K562 (cell line): ENCODE measurements around the gene MBD6. TPM values are rescaled to one million over a fixed set of nuclear protein-coding genes. Genes with fewer than 3 reads are reported as not detected.
A peak's percentile ranks its signal among the peaks of the same experiment; 100 is the strongest.

Experiments used
- ATAC-seq: fragments of 200-7000 bp; cut with Tn5 transposase; 3 replicates; pipeline ENCODE4 v1.9.1; 2020; ENCODE audit warnings: moderate library complexity
- BruUV-seq: library from RNA; stranded (reverse); fragments of 400-500 nt; replicated peaks from 2 replicates; lab custom pipeline; 2021; lab: Mats Ljungman, UMichigan
- CTCF ChIA-PET: fragments of 300-600 bp; formaldehyde crosslinking; extraction: SDS; loops from one replicate; lab custom pipeline; 2021; ENCODE audit warnings: low intra/inter-chr PET ratio; lab: Yijun Ruan, JAX
- POLR2A ChIA-PET: fragments of 300-600, 350-650 bp; sonication (Branson Sonifier 250); formaldehyde crosslinking; extraction: SDS; loops from one replicate; lab custom pipeline; 2021; ENCODE audit warnings: antibody characterized with exemption, inconsistent platforms; lab: Yijun Ruan, JAX
- DNase-seq, 4 experiments: peaks; one replicate each; pipeline versions ENCODE4 v3.0.0 to v3.0.0-alpha.2; 2011 to 2018; ENCODE audit warnings: low spot score in 3 of 4, mixed read lengths in 3 of 4; ENCODE audit errors: extremely low read depth in 1 of 4
- FAIRE-seq: peaks from 2 replicates; lab custom pipeline; 2011; peaks lifted over from hg19 to GRCh38; lab: Jason Lieb, UNC
- H2AFZ ChIP-seq: 2 replicates; pipeline ENCODE4 v1.6.0; 2011; ENCODE audit warnings: low read depth, low read length, control low read depth, inconsistent platforms
- H3K27ac ChIP-seq: fragments of 200-600 bp; 3 replicates; pipeline ENCODE4 v1.8.0; 2011; ENCODE audit warnings: low read depth, mild to moderate bottlenecking, control low read depth, inconsistent platforms, low read length, moderate library complexity, mixed read lengths; ENCODE audit errors: extremely low read depth
- H3K27me3 ChIP-seq, 2 experiments: fragments of 300-600 bp in 1 of 2; 2 replicates in 1 of 2; 3 replicates in 1 of 2; pipeline versions ENCODE4 v1.6.0 to v1.8.0; 2011; ENCODE audit warnings: inconsistent platforms in 2 of 2, low read length in 2 of 2, mild to moderate bottlenecking in 1 of 2, mixed read lengths in 1 of 2, moderate library complexity in 1 of 2; ENCODE audit not compliant: control insufficient read depth in 2 of 2, insufficient read depth in 2 of 2
- H3K36me3 ChIP-seq: fragments of 300-600 bp; 3 replicates; pipeline ENCODE4 v1.8.0; 2011; ENCODE audit warnings: mild to moderate bottlenecking, low read length, inconsistent platforms; ENCODE audit not compliant: control insufficient read depth, insufficient read depth
- H3K4me1 ChIP-seq, 2 experiments: fragments of 200-600 bp in 1 of 2; replicated peaks in 1 of 2; 2 replicates in 1 of 2; 3 replicates in 1 of 2; pipeline versions ENCODE4 v1.5.1 to v1.8.0; 2011; ENCODE audit warnings: inconsistent platforms in 2 of 2, low read length in 2 of 2, mild to moderate bottlenecking in 1 of 2, mixed read lengths in 1 of 2, moderate library complexity in 1 of 2; ENCODE audit not compliant: control insufficient read depth in 2 of 2, insufficient read depth in 2 of 2
- H3K4me2 ChIP-seq: 2 replicates; pipeline ENCODE4 v1.6.1; 2011; ENCODE audit warnings: low read length, control low read depth, inconsistent platforms, mixed read lengths; ENCODE audit not compliant: insufficient read depth
- H3K4me3 ChIP-seq: fragments of 200-600 bp; sonication (generic), shearing (Covaris generic); 2 replicates; pipeline ENCODE4 v1.5.1; 2016; ENCODE audit warnings: control low read depth, inconsistent platforms
- H3K79me2 ChIP-seq: fragments of 200-600 bp; 3 replicates; pipeline ENCODE4 v1.8.0; 2011; ENCODE audit warnings: low read length, inconsistent platforms; ENCODE audit not compliant: control insufficient read depth, insufficient read depth
- H3K9ac ChIP-seq, 2 experiments: 2 replicates each; pipeline versions ENCODE4 v1.6.0 to v1.6.1; 2011; ENCODE audit warnings: low read depth in 2 of 2, low read length in 2 of 2, control low read depth in 1 of 2, inconsistent platforms in 1 of 2, mild to moderate bottlenecking in 1 of 2, mixed read lengths in 1 of 2; ENCODE audit not compliant: insufficient read depth in 1 of 2
- H3K9me1 ChIP-seq: one replicate; pipeline ENCODE4 v1.6.0; 2011; ENCODE audit warnings: inconsistent platforms, mild to moderate bottlenecking, low read length, moderate library complexity; ENCODE audit not compliant: control insufficient read depth, insufficient read depth
- H3K9me3 ChIP-seq: replicated peaks from 2 replicates; pipeline ENCODE4 v1.5.1; 2011; ENCODE audit warnings: low read depth, low read length, inconsistent platforms; ENCODE audit not compliant: control insufficient read depth, insufficient read depth
- H4K20me1 ChIP-seq: replicated peaks from 2 replicates; pipeline ENCODE4 v1.6.1; 2011; ENCODE audit warnings: low read length, inconsistent platforms, mixed read lengths; ENCODE audit not compliant: control insufficient read depth, insufficient read depth
- CBFA2T3 ChIP-seq: fragments of 450-650 bp; IDR thresholded peaks from 2 replicates; pipeline ENCODE4 v1.6.1; 2017
- CHD1 ChIP-seq: fragments of 200-600 bp; sonication (generic); IDR thresholded peaks from one replicate; pipeline ENCODE4 v1.6.1; 2012; ENCODE audit warnings: mild to moderate bottlenecking, moderate library complexity, low read length, inconsistent platforms
- GTF2F1 ChIP-seq: IDR thresholded peaks from 2 replicates; pipeline ENCODE4 v1.6.1; 2011; ENCODE audit warnings: low read depth, low read length, improper control_type of control experiment
- MAFF ChIP-seq: IDR thresholded peaks from 2 replicates; pipeline ENCODE4 v1.6.1; 2012; ENCODE audit warnings: low read length, improper control_type of control experiment
- POLR2AphosphoS2 ChIP-seq: IDR thresholded peaks from 2 replicates; pipeline ENCODE4 v1.6.1; 2012; ENCODE audit warnings: low read length, improper control_type of control experiment
- POLR2AphosphoS5 ChIP-seq: IDR thresholded peaks from 2 replicates; pipeline ENCODE4 v1.6.1; 2011; ENCODE audit warnings: mild to moderate bottlenecking, low read depth, low read length, moderate library complexity; ENCODE audit not compliant: control insufficient read depth, insufficient read depth
- ZNF41 ChIP-seq: fragments of 250-450 bp; sonication (Bioruptor Pico); conservative IDR thresholded peaks from 2 replicates; pipeline ENCODE4 v1.4.0; 2020; ENCODE audit warnings: mild to moderate bottlenecking
- ZNF561 ChIP-seq: fragments of 450-650 bp; formaldehyde crosslinking; conservative IDR thresholded peaks from 2 replicates; pipeline ENCODE4 v1.4.0; 2020; ENCODE audit warnings: mild to moderate bottlenecking, moderate library complexity
- WGBS: fragments of 100-300 bp; shearing (Covaris generic); methylation state at CpG from one replicate; pipeline ENCODE4 v1.1.6; 2016; ENCODE audit warnings: low coverage, mixed read lengths; ENCODE audit not compliant: insufficient coverage; ENCODE audit errors: missing lambda C conversion rate; 5-methylcytosine and 5-hydroxymethylcytosine counted together
- in situ Hi-C: fragments of 300-500 bp; cut with MboI; formaldehyde crosslinking; loops from 4 replicates; pipeline ENCODE4 v1.15.0; 2018; ENCODE audit warnings: inconsistent platforms, mixed read lengths
- intact Hi-C: fragments of 100-400 bp; cut with micrococcal nuclease; formaldehyde crosslinking; loops from 2 replicates; pipeline ENCODE4 v1.14.2; 2022
- polyA plus RNA-seq, 8 experiments: library from polyadenylated mRNA; depleted of rRNA in 4 of 8; stranded (reverse) in 5 of 8; unstranded in 3 of 8; fragments of >200 nt; fragmentation: Nextera tagmentation in 2 of 8; fragmentation: Illumina TruSeq in 1 of 8; extraction: Ambion mirVana in 2 of 8; extraction: Trizol in 1 of 8; gene quantifications; 2 replicates each; pipeline versions ENCODE4 v1.2.1 to v1.2.3, GENCODE V29; 2011 to 2014; ENCODE audit warnings: inconsistent platforms in 1 of 8, missing spikeins in 1 of 8
- total RNA-seq, 7 experiments: library from RNA; depleted of rRNA in 6 of 7; stranded (reverse); fragments of >200 nt in 6 of 7; fragmentation: Illumina TruSeq in 2 of 7; extraction: Trizol in 2 of 7; gene quantifications; 2 replicates each; pipeline versions ENCODE4 v1.2.1 to v1.2.3, GENCODE V29; 2011 to 2021; ENCODE audit warnings: low replicate concordance in 1 of 7
- TF ChIP-seq, protein P1 (sequence below): fragments of 450-650 bp; IDR thresholded peaks from 2 replicates; pipeline ENCODE4 v1.6.1; 2017; ENCODE audit warnings: antibody characterized with exemption
- TF ChIP-seq, protein P2 (sequence below): fragments of 450-650 bp; formaldehyde crosslinking; IDR thresholded peaks from 2 replicates; pipeline ENCODE4 v1.4.0; 2022; ENCODE audit warnings: missing genetic modification characterization
- TF ChIP-seq, protein P3 (sequence below): sonication (generic); formaldehyde crosslinking; IDR thresholded peaks from 2 replicates; pipeline ENCODE4 v1.8.1; 2023; ENCODE audit warnings: mild to moderate bottlenecking, missing genetic modification reagents

Gene MBD6
- total and polyA plus RNA-seq, 9 of the 15 experiments (the other 6 are each of a cell fraction or from before 2014, with no cell fraction given): 2.0 to 54.8 (median 3.8) TPM

DNA sequence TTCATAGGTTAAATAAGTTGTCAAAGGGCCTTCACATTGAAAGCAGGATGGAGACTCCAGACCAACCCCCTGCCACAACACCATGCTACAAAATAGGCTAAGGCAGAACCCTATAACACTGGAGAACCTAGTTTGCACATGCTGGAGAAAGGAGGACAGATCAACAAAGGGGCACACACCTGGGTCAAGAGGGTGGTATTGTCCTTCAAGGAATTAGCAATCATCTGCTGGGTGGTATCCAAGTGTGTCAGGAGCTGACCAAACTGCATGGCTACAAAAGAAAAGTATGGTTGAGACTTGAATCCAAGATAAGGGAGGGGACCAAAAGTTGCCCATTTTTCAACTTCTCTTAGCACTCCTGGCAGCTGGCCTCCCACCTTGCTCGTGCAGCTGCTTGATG lies 9.2 kb downstream of the MBD6 start:
- no peaks in the 10 kb centered on the region for H3K79me2 ChIP-seq
- in situ Hi-C loops: no loop called here
- peaks cover 0 to 2% of the 10 kb centered on the region in 2 experiments; a peak in 1 of 5 replicates for H3K4me1 ChIP-seq
- no peak overlapping the region for H3K4me3 ChIP-seq
- H3K9me1 ChIP-seq: no peaks in the 10 kb centered on the region
- ChIA-PET POLR2A (interaction anchor here (1.8 to 10.8 kb wide), 4 partner anchors 7 to 21 kb away, joined by 6 to 225 read pairs (median 18); partner anchors contain the start of gene DDIT3), CTCF (no interaction called here)
- WGBS: 75% methylated on average over 1 of the region's 1 CpG
- no peaks in the 10 kb centered on the region for H3K9me3 ChIP-seq
- no peaks in the 10 kb centered on the region for H3K27me3 ChIP-seq
- DNase-seq: no peak
- no peak overlapping the region for H2AFZ ChIP-seq
- no peak overlapping the region for H3K9ac ChIP-seq
- H3K27ac ChIP-seq: no peak overlapping the region
- no TSS peak for BruUV-seq
- peaks cover 93% of the 10 kb centered on the region for H3K36me3 ChIP-seq
- ATAC-seq: no peak
- no peaks in the 10 kb centered on the region for H4K20me1 ChIP-seq
- TF ChIP-seq ZNF41 (CRISPR knock-in tag) (no peak), POLR2AphosphoS5 (peak; percentile 27; the same call in 1 of the 2 replicates), POLR2AphosphoS2 (peak; percentile 73; the same call in 1 of the 2 replicates)
- no peak overlapping the region for H3K4me2 ChIP-seq
- no peak for FAIRE-seq
- intact Hi-C loops: no loop called here

DNA sequence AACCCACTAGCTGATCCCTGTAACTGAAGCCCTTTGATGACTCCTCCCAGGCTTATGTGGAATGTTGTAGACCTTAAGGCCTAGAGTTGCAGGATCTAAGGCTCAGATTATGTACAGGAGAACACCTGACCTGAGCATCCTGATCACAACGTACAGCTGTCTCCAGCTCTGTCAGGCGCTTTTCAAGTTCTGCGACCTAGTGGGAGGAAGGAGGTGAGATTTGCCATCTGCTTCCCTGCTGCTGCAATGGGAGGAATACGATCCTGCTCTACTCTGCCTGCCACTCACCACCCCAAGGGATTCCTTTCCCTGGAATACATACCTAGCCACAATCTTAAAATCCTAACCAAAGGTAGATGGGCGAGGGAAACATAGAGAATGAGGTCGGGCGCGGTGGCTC lies 10.5 kb downstream of the MBD6 start:
- BruUV-seq: no TSS peak
- FAIRE-seq: no peak

More for the DNA sequence above, 10.5 kb downstream of the MBD6 start:
- 93% methylated on average over 8 of the region's 8 CpGs for WGBS
- H3K9ac ChIP-seq: no peak overlapping the region
- DNase-seq: no peak
- peaks cover 3% of the 10 kb centered on the region; the same call in 1 of the 3 replicates for H3K79me2 ChIP-seq
- in situ Hi-C loops (no loop called here), intact Hi-C loops (no loop called here)
- no peak overlapping the region for H2AFZ ChIP-seq
- ATAC-seq: no peak
- no peak overlapping the region for H3K27ac ChIP-seq
- H3K4me3 ChIP-seq: no peak overlapping the region
- H3K36me3 ChIP-seq: peaks cover 90% of the 10 kb centered on the region
- no peaks in the 10 kb centered on the region for H3K9me3 ChIP-seq
- peaks cover 5 to 8% of the 10 kb centered on the region in 2 experiments; a peak in 4 of 5 replicates for H3K4me1 ChIP-seq
- H4K20me1 ChIP-seq: no peaks in the 10 kb centered on the region
- TF ChIP-seq GTF2F1 (no peak), CHD1 (no peak), MAFF (no peak), CBFA2T3 (no peak), ZNF561 (CRISPR knock-in tag) (no peak)
- TF ChIP-seq, protein P1, sequence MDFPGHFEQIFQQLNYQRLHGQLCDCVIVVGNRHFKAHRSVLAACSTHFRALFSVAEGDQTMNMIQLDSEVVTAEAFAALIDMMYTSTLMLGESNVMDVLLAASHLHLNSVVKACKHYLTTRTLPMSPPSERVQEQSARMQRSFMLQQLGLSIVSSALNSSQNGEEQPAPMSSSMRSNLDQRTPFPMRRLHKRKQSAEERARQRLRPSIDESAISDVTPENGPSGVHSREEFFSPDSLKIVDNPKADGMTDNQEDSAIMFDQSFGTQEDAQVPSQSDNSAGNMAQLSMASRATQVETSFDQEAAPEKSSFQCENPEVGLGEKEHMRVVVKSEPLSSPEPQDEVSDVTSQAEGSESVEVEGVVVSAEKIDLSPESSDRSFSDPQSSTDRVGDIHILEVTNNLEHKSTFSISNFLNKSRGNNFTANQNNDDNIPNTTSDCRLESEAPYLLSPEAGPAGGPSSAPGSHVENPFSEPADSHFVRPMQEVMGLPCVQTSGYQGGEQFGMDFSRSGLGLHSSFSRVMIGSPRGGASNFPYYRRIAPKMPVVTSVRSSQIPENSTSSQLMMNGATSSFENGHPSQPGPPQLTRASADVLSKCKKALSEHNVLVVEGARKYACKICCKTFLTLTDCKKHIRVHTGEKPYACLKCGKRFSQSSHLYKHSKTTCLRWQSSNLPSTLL: no peak
- TF ChIP-seq, protein P2, sequence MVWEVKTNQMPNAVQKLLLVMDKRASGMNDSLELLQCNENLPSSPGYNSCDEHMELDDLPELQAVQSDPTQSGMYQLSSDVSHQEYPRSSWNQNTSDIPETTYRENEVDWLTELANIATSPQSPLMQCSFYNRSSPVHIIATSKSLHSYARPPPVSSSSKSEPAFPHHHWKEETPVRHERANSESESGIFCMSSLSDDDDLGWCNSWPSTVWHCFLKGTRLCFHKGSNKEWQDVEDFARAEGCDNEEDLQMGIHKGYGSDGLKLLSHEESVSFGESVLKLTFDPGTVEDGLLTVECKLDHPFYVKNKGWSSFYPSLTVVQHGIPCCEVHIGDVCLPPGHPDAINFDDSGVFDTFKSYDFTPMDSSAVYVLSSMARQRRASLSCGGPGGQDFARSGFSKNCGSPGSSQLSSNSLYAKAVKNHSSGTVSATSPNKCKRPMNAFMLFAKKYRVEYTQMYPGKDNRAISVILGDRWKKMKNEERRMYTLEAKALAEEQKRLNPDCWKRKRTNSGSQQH: no peak
- TF ChIP-seq, protein P3, sequence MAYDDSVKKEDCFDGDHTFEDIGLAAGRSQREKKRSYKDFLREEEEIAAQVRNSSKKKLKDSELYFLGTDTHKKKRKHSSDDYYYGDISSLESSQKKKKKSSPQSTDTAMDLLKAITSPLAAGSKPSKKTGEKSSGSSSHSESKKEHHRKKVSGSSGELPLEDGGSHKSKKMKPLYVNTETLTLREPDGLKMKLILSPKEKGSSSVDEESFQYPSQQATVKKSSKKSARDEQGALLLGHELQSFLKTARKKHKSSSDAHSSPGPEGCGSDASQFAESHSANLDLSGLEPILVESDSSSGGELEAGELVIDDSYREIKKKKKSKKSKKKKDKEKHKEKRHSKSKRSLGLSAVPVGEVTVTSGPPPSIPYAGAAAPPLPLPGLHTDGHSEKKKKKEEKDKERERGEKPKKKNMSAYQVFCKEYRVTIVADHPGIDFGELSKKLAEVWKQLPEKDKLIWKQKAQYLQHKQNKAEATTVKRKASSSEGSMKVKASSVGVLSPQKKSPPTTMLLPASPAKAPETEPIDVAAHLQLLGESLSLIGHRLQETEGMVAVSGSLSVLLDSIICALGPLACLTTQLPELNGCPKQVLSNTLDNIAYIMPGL (CRISPR knock-in tag): no peak
- POLR2A ChIA-PET: interaction anchor here (0.6 to 12.7 kb wide), 6 partner anchors 5 to 211 kb away, joined by 3 to 225 read pairs (median 18); partner anchors contain the start of genes DDIT3 and MBD6
- no peak overlapping the region for H3K4me2 ChIP-seq
- H3K27me3 ChIP-seq: no peaks in the 10 kb centered on the region
- CTCF ChIA-PET: no interaction called here
- H3K9me1 ChIP-seq: no peaks in the 10 kb centered on the region
